PC-3 (cell line): ENCODE results near the gene ADAMTSL3. TPM values are rescaled to one million over a fixed set of nuclear protein-coding genes. Genes with fewer than 3 reads are reported as not detected.
A peak's percentile ranks its signal among the peaks of the same experiment; 100 is the strongest.

Experiments
- ATAC-seq: fragments of 200-7000 bp; cut with Tn5 transposase; 2 replicates; pipeline ENCODE4 v1.9.1; 2020; ENCODE audit warnings: mild to moderate bottlenecking, moderate library complexity
- BruUV-seq: library from RNA; stranded (reverse); fragments of 400-500 nt; replicated peaks from 2 replicates; lab custom pipeline; 2021; lab: Mats Ljungman, UMichigan
- CTCF ChIA-PET: fragments of 300-600 bp; sonication (Branson Sonifier 250); formaldehyde crosslinking; loops from one replicate; lab custom pipeline; 2022; ENCODE audit warnings: antibody characterized with exemption; lab: Charles Lee
- POLR2A ChIA-PET: fragments of 300-600 bp; sonication (Branson Sonifier 250); formaldehyde crosslinking; loops from one replicate; lab custom pipeline; 2022; ENCODE audit warnings: antibody characterized with exemption; ENCODE audit not compliant: unreplicated experiment; lab: Charles Lee
- DNase-seq: peaks from one replicate; pipeline ENCODE4 v3.0.0-alpha.2; 2015
- H2AFZ ChIP-seq: fragments of 300-600 bp; sonication (generic); 2 replicates; pipeline ENCODE4 v1.6.0; 2016; ENCODE audit warnings: antibody characterized with exemption, low read length
- H3F3A ChIP-seq: fragments of 300-600 bp; sonication (generic); one replicate; pipeline ENCODE4 v1.6.0; 2017; ENCODE audit warnings: antibody characterized with exemption, low read length, control low read depth, mild to moderate bottlenecking; ENCODE audit not compliant: unreplicated experiment
- H3K27ac ChIP-seq: fragments of 300-600 bp; sonication (generic); 2 replicates; pipeline ENCODE4 v1.5.1; 2016; ENCODE audit warnings: mild to moderate bottlenecking, low read length
- H3K27me3 ChIP-seq: fragments of 300-600 bp; sonication (generic); 2 replicates; pipeline ENCODE4 v1.6.1; 2016; ENCODE audit warnings: low read length, mixed read lengths
- H3K36me3 ChIP-seq: fragments of 300-600 bp; sonication (generic); 2 replicates; pipeline ENCODE4 v1.6.1; 2016; ENCODE audit warnings: low read depth, mixed run types, low read length, mixed read lengths
- H3K4me1 ChIP-seq: fragments of 300-600 bp; sonication (generic); 2 replicates; pipeline ENCODE4 v1.5.1; 2016; ENCODE audit warnings: low read length; ENCODE audit not compliant: insufficient read depth
- H3K4me2 ChIP-seq: fragments of 300-600 bp; sonication (generic); 2 replicates; pipeline ENCODE4 v1.6.0; 2016; ENCODE audit warnings: low read length
- H3K4me3 ChIP-seq: fragments of 300-600 bp; sonication (generic); 2 replicates; pipeline ENCODE4 v1.5.1; 2016; ENCODE audit warnings: mild to moderate bottlenecking, low read length, mixed read lengths
- H3K79me2 ChIP-seq: fragments of 300-600 bp; sonication (generic); 2 replicates; pipeline ENCODE4 v1.6.1; 2017; ENCODE audit warnings: low read length, mixed read lengths
- H3K9ac ChIP-seq: fragments of 300-600 bp; sonication (generic); 2 replicates; pipeline ENCODE4 v1.6.0; 2016; ENCODE audit warnings: mild to moderate bottlenecking, low read length
- H3K9me2 ChIP-seq: fragments of 300-600 bp; sonication (generic); replicated peaks from 2 replicates; pipeline ENCODE4 v1.6.1; 2016; ENCODE audit warnings: mixed run types, low read length, mixed read lengths
- H3K9me3 ChIP-seq: fragments of 300-600 bp; sonication (generic); 2 replicates; pipeline ENCODE4 v1.6.1; 2016; ENCODE audit warnings: low read length, mixed read lengths
- H4K20me1 ChIP-seq: fragments of 300-600 bp; sonication (generic); 2 replicates; pipeline ENCODE4 v1.6.1; 2016; ENCODE audit warnings: low read length, mixed read lengths
- CTCF ChIP-seq: fragments of 300-600 bp; sonication (generic); conservative IDR thresholded peaks from 2 replicates; pipeline ENCODE4 v1.5.1; 2017; ENCODE audit warnings: antibody characterized with exemption, low read depth, mild to moderate bottlenecking, low read length
- EZH2 ChIP-seq: fragments of 300-600 bp; sonication (generic); IDR thresholded peaks from one replicate; pipeline ENCODE4 v1.6.1; 2017; ENCODE audit warnings: antibody characterized with exemption, mild to moderate bottlenecking, low read length; ENCODE audit not compliant: unreplicated experiment
- EZH2phosphoT487 ChIP-seq: fragments of 300-600 bp; sonication (generic); IDR thresholded peaks from 2 replicates; pipeline ENCODE4 v1.6.1; 2018; ENCODE audit warnings: mild to moderate bottlenecking, antibody characterized with exemption, low read length, borderline replicate concordance
- intact Hi-C: fragments of 100-400 bp; cut with micrococcal nuclease; formaldehyde crosslinking; loops from 2 replicates; pipeline ENCODE4 v1.9.0; 2023
- total RNA-seq: library from RNA; depleted of rRNA; stranded (reverse); fragments of >200 nt; gene quantifications from 2 replicates; pipeline ENCODE4 v1.2.3, GENCODE V29; 2014

ADAMTSL3 gene
- total RNA-seq, 1 experiment from 2014 or later: 7.9 TPM

DNA sequence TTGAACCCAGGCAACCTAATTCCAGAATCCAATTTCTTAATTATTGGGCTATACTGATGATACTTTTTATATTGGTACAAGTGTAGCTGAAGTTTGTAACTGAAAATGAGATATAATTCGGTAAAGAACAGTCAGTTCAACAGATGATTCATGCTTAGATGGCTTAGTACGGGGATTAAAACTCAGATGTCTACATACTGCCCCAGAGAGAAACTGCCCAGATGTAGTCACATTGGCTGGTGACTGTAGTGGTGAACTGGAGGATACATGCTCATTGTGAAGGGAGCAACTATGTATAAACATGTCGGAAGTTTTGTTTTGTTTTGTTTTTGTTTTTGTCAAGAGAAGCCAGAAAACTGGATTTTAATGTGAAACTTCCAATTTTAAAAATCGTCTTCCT lies 179.6 kb downstream of the ADAMTSL3 start:
- Histone ChIP-seq H3F3A (no peaks in the 10 kb centered on the region), H3K9ac (no peak overlapping the region), H3K36me3 (no peaks in the 10 kb centered on the region), H3K4me1 (peaks cover 6% of the 10 kb centered on the region; the same call in 1 of the 2 replicates), H3K4me3 (no peak overlapping the region), H3K9me2 (no peaks in the 10 kb centered on the region), H3K4me2 (no peak overlapping the region), H4K20me1 (no peaks in the 10 kb centered on the region), H2AFZ (no peak overlapping the region), H3K9me3 (no peaks in the 10 kb centered on the region), H3K27me3 (no peaks in the 10 kb centered on the region), H3K79me2 (no peaks in the 10 kb centered on the region), H3K27ac (no peak overlapping the region)
- TF ChIP-seq EZH2phosphoT487: no peak
- no peak for TF ChIP-seq CTCF
- no peak for TF ChIP-seq EZH2
- no TSS peak for BruUV-seq
- ChIA-PET POLR2A (no interaction called here), CTCF (no interaction called here)
- intact Hi-C loops: loop anchor here (10.0 kb wide), 1 partner anchor 179 kb away; the partner anchor contains the start of gene ADAMTSL3
- ATAC-seq (no peak), DNase-seq (no peak)

GRCh38 chr15:83835479-83835878 lies 181.6 kb downstream of the ADAMTSL3 start:
- peaks cover 6% of the 10 kb centered on the region; the same call in 1 of the 2 replicates for H3K4me1 ChIP-seq
- no peak overlapping the region for H2AFZ ChIP-seq
- H3K4me2 ChIP-seq: no peak overlapping the region
- DNase-seq (no peak), ATAC-seq (peak; percentile 35; the same call in 1 of the 2 replicates)
- H3K9me3 ChIP-seq: no peaks in the 10 kb centered on the region
- H3F3A ChIP-seq: no peaks in the 10 kb centered on the region
- CTCF ChIA-PET: no interaction called here
- H3K27ac ChIP-seq: no peak overlapping the region
- intact Hi-C loops: loop anchor here (5.0 to 10.0 kb wide), 3 partner anchors 43 to 268 kb away; partner anchors contain the start of gene ADAMTSL3
- TF ChIP-seq EZH2phosphoT487 (no peak), CTCF (no peak), EZH2 (no peak)
- POLR2A ChIA-PET: interaction anchor here (0.6 kb wide), 1 partner anchor 267 kb away, joined by 3 read pairs; no protein-coding TSS in a partner anchor
- no peak overlapping the region for H3K4me3 ChIP-seq
- H3K9me2 ChIP-seq: no peaks in the 10 kb centered on the region
- no peaks in the 10 kb centered on the region for H4K20me1 ChIP-seq
- no peaks in the 10 kb centered on the region for H3K27me3 ChIP-seq
- no peaks in the 10 kb centered on the region for H3K36me3 ChIP-seq
- no peaks in the 10 kb centered on the region for H3K79me2 ChIP-seq
- H3K9ac ChIP-seq: no peak overlapping the region
- BruUV-seq: no TSS peak

- H3K27me3 ChIP-seq: no peaks in the 10 kb centered on the region
- no peaks in the 10 kb centered on the region for H3K9me2 ChIP-seq
- H3K4me2 ChIP-seq: no peak overlapping the region
- no peaks in the 10 kb centered on the region for H3K36me3 ChIP-seq
- no peak for TF ChIP-seq EZH2
- TF ChIP-seq EZH2phosphoT487: no peak
- peak; percentile 79 for TF ChIP-seq CTCF
- no peaks in the 10 kb centered on the region for H3K9me3 ChIP-seq
- peak; percentile 70 for ATAC-seq
- no peak overlapping the region for H3K27ac ChIP-seq
- no TSS peak for BruUV-seq
- H3K9ac ChIP-seq: no peak overlapping the region
- H3K79me2 ChIP-seq: no peaks in the 10 kb centered on the region
- H2AFZ ChIP-seq: no peak overlapping the region
- ChIA-PET CTCF (interaction anchor here (0.6 kb wide), 1 partner anchor 69 kb away, joined by 3 read pairs; no protein-coding TSS in a partner anchor), POLR2A (no interaction called here)
- no peak overlapping the region for H3K4me3 ChIP-seq
- peaks cover 6% of the 10 kb centered on the region; the same call in 1 of the 2 replicates for H3K4me1 ChIP-seq
- peak; percentile 67 for DNase-seq
- no peaks in the 10 kb centered on the region for H4K20me1 ChIP-seq
- intact Hi-C loops: loop anchor here (5.0 to 10.0 kb wide), 3 partner anchors 46 to 271 kb away; partner anchors contain the start of gene ADAMTSL3
- H3F3A ChIP-seq: no peaks in the 10 kb centered on the region
These were observed 184.1 kb downstream of the ADAMTSL3 start for GRCh38 chr15:83837945-83838571.
